ENCODE results near the gene NGRN. TPM values are rescaled to one million over a fixed set of nuclear protein-coding genes. Genes with fewer than 3 reads are reported as not detected.
"Not testable (repeated sequence)": the region's sequence is repeated elsewhere in the genome, so short reads cannot be mapped to it uniquely, and the experiment has no call there.

NGRN gene
- total RNA-seq, 1 donor from 2014 or later, result 132 TPM

- TF ChIP-seq, protein P1, sequence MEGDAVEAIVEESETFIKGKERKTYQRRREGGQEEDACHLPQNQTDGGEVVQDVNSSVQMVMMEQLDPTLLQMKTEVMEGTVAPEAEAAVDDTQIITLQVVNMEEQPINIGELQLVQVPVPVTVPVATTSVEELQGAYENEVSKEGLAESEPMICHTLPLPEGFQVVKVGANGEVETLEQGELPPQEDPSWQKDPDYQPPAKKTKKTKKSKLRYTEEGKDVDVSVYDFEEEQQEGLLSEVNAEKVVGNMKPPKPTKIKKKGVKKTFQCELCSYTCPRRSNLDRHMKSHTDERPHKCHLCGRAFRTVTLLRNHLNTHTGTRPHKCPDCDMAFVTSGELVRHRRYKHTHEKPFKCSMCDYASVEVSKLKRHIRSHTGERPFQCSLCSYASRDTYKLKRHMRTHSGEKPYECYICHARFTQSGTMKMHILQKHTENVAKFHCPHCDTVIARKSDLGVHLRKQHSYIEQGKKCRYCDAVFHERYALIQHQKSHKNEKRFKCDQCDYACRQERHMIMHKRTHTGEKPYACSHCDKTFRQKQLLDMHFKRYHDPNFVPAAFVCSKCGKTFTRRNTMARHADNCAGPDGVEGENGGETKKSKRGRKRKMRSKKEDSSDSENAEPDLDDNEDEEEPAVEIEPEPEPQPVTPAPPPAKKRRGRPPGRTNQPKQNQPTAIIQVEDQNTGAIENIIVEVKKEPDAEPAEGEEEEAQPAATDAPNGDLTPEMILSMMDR (conservative IDR thresholded peaks at IDR 0.05), result no peak
- Mint-ChIP-seq H3K27ac (ENCODE audit: unreplicated experiment) (no peak overlapping the region), H3K27me3 (ENCODE audit: low read depth) (peaks cover 8% of the 10 kb centered on the region), H3K4me1 (no peaks in the 10 kb centered on the region), H3K9me3 (no peaks in the 10 kb centered on the region), H3K36me3 (ENCODE audit: low read depth) (no peaks in the 10 kb centered on the region), H3K4me3 (no peak overlapping the region)
- no peak for DNase-seq (ENCODE audit: low read depth, low spot score)
Observed at GRCh38 chr15:90294159-90294558, 28.7 kb downstream of the NGRN start.

DNA sequence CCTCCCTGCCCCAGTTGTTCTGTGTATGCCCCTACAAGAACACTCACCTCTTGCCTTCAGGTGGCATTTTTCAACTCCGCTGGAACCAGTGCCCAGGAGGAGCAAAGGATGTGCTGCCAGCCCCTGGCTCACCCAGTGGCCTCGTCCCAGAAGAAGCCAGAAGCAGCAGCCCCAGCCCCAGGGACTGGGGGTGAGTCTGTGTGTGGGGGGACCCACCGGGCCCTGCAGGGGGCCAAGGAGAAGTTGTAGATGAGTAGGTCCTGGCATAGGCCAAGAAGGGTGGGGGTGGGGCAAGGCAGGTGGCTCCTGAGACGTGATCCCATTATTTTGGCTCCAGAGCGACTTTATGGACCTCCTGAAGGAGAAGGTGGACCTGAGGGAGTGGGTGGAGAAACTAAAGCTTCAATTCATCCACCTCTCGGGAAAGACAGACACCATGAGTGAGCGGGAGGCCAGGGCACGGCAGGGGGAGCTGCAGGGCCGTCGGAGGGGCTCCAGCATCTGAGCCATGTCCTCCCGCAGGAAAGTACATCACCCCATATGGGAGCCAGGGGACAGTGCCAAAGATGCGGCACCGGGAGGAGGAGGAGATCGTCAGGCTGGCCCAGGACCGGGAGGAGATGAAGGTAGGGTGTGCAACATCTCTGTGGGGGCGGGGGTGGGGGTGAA lies 29.3 kb downstream of the NGRN start:
- TF ChIP-seq, protein P1 (conservative IDR thresholded peaks at IDR 0.05), result no peak
- H3K4me1 Mint-ChIP-seq, result no peaks in the 10 kb centered on the region
- no peak overlapping the region for H3K4me3 Mint-ChIP-seq
- peaks cover 8% of the 10 kb centered on the region for H3K27me3 Mint-ChIP-seq (ENCODE audit: low read depth)
- no peak for DNase-seq (ENCODE audit: low read depth, low spot score)
- no peaks in the 10 kb centered on the region for H3K36me3 Mint-ChIP-seq (ENCODE audit: low read depth)
- no peak overlapping the region for H3K27ac Mint-ChIP-seq (ENCODE audit: unreplicated experiment)
- no peaks in the 10 kb centered on the region for H3K9me3 Mint-ChIP-seq

DNA sequence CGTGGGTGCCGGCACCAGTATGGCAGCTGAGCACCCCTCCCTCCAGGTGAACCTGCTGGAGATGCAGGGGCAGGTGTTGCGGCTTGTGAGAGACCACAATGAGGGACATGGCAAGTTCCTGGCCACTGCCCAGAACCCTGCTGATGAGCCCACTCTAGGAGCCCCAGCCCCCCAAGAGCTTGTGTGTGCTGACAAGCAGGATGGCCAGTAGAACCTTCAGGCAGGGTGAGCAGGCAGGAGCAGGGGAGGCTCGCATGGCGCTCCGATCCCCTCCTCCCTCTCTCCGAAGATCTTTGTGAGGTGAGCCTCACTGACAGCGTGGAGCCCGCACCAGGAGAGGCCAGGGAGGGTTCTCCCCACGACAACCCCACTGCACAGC lies 29.8 kb downstream of the NGRN start:
- no peak for DNase-seq (ENCODE audit: low read depth, low spot score)
- no peaks in the 10 kb centered on the region for H3K4me1 Mint-ChIP-seq
- H3K4me3 Mint-ChIP-seq, result no peak overlapping the region
- H3K27ac Mint-ChIP-seq (ENCODE audit: unreplicated experiment), result no peak overlapping the region
- peaks cover 8% of the 10 kb centered on the region for H3K27me3 Mint-ChIP-seq (ENCODE audit: low read depth)
- H3K9me3 Mint-ChIP-seq, result no peaks in the 10 kb centered on the region
- H3K36me3 Mint-ChIP-seq (ENCODE audit: low read depth), result no peaks in the 10 kb centered on the region
- TF ChIP-seq, protein P1 (conservative IDR thresholded peaks at IDR 0.05), result no peak

DNA sequence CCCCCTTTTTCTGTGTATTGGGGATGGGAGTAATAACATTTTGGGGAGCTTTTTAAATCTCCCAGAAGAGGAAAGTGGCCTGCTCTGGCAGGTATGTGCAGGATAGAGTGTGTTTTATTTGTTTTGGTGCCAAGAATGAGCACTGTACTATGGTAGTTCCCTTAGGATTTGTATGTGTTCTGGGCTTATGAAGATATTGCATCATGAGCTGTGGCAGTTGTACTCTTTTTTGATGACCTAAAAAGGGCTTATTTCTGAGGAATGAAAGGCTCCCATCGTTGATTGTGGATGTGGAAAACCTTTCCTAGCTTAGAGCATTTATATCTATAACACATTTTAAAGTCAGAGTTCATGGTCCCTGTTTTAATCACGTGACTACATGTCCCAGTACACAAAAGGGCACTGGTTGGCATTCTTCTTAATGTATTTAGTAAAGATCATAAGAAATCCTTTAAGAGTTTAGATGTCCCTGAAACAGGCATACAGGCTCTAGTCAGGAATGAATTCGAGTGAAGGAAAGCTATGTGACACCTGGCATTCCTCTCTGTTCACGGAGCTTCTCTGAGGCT lies 30.9 kb downstream of the NGRN start:
- H3K4me1 Mint-ChIP-seq; H3K4me3 Mint-ChIP-seq; DNase-seq (ENCODE audit: low read depth, low spot score); H3K27me3 Mint-ChIP-seq (ENCODE audit: low read depth); H3K27ac Mint-ChIP-seq (ENCODE audit: unreplicated experiment); H3K36me3 Mint-ChIP-seq (ENCODE audit: low read depth); H3K9me3 Mint-ChIP-seq: not testable (repeated sequence)

- peaks cover 8% of the 10 kb centered on the region for H3K4me1 Mint-ChIP-seq
- TF ChIP-seq, protein P1 (conservative IDR thresholded peaks at IDR 0.05), result no peak
- no peak for DNase-seq (ENCODE audit: low read depth, low spot score)
- H3K4me3 Mint-ChIP-seq, result no peak overlapping the region
- H3K27ac Mint-ChIP-seq (ENCODE audit: unreplicated experiment), result no peak overlapping the region
- H3K36me3 Mint-ChIP-seq (ENCODE audit: low read depth), result no peaks in the 10 kb centered on the region
- H3K27me3 Mint-ChIP-seq (ENCODE audit: low read depth), result peaks cover 8% of the 10 kb centered on the region
- no peaks in the 10 kb centered on the region for H3K9me3 Mint-ChIP-seq
Observed at GRCh38 chr15:90297021-90297420, 31.5 kb downstream of the NGRN start.

- no peak for DNase-seq (ENCODE audit: low read depth, low spot score)
- H3K4me3 Mint-ChIP-seq, result no peak overlapping the region
- TF ChIP-seq, protein P1 (conservative IDR thresholded peaks at IDR 0.05), result no peak
- no peaks in the 10 kb centered on the region for H3K36me3 Mint-ChIP-seq (ENCODE audit: low read depth)
- peaks cover 10% of the 10 kb centered on the region for H3K4me1 Mint-ChIP-seq
- H3K27me3 Mint-ChIP-seq (ENCODE audit: low read depth), result peaks cover 6% of the 10 kb centered on the region
- no peak overlapping the region for H3K27ac Mint-ChIP-seq (ENCODE audit: unreplicated experiment)
- no peaks in the 10 kb centered on the region for H3K9me3 Mint-ChIP-seq
Observed at GRCh38 chr15:90300541-90300940, 35.1 kb downstream of the NGRN start.
